Cardiac fibroblast (primary cell): ENCODE results near the gene ARHGAP31.

Experiments used
- DNase-seq, 2 donors: peaks; one replicate each; pipeline versions ENCODE4 v3.0.0 to v3.0.0-alpha.2; 2010; ENCODE audit warnings: low read depth in 2 of 2
- H3K4me3 ChIP-seq, 2 donors: replicated peaks in 1 of 2; 1 replicate in 1 of 2; 2 replicates in 1 of 2; pipeline ENCODE4 v1.5.1; 2011; ENCODE audit warnings: low read depth in 2 of 2, low read length in 2 of 2, mild to moderate bottlenecking in 2 of 2, moderate library complexity in 1 of 2
- CTCF ChIP-seq: IDR thresholded peaks from one replicate; pipeline ENCODE4 v1.5.1; 2011; ENCODE audit warnings: low read depth, mild to moderate bottlenecking, low read length, inconsistent platforms

The ARHGAP31 gene

DNA sequence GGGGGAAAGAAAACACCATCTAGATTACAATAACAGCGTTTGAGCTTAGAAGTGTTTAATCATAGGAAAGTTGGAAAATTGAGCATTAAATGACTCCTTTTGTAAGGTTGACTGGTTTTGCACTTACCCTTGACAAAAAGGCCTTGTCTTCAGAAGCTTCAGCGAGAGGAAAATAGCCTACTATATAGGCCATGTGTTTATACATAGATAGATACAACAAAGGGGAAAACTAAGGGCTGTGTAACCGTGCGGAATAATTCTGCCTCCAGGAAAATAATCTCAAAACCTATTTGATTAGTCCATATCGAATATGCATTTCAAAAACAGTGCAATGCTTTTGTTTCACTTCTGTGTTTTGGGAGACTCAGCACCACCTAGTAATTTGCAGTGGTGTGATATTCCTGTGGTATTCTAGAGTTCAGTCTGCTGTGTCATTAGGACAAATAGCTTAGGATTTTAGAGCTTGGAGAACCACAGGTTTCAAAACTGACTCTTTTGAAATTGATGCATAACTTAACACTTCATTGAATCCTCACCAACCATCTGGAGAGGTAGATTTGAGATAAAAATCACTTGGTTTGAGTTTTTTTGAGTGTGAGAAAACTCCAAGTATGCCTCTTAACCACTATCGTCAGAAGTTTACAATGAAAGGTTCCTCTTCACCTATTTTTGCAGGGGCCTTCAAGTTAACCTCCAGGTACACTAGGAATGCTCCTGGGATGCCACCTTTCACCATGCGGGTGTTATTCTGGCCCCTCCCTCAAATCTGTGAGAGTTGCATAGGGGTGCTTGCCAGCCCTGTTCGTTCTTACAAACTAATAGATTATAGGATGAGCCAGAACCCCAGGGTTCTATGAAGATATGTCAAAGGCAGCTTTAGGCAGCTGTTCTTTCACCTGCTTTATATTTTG, 1.9 kb downstream of the ARHGAP31 start:
- peak overlapping the region; percentile 57 to 81 for H3K4me3 ChIP-seq
- DNase-seq = peak; percentile 27 to 47

GRCh38 chr3:119296727-119297122, 2.5 kb downstream of the ARHGAP31 start:
- no peak for DNase-seq
- peak overlapping the region in 1 of 2 donors; percentile 12 for H3K4me3 ChIP-seq
- no peak for TF ChIP-seq CTCF

More for the DNA sequence above, 1.9 kb downstream of the ARHGAP31 start:
- no peak for TF ChIP-seq CTCF

DNA sequence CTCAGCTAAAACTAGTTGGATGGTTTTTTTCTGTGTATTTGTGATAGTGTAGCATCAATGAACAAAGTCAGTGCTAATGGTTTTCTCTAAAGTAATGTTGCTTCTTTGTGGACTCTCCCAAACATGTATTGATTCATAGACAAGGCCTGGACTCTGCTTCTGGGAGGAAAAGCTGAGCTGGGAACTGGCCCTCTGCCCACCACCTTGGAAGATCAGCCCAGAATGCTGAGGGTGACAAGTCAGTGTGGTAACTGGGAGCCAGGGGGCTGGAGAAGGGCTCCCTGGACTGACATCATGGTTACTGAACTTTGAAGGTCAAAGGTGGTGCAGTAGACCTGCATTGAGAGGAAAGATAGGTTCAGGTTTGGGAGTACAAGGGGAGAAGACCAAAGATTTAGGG, 3.0 kb downstream of the ARHGAP31 start:
- H3K4me3 ChIP-seq = no peak overlapping the region
- peak; percentile 67 to 68 for DNase-seq

GRCh38 chr3:119298565-119298941, 4.4 kb downstream of the ARHGAP31 start:
- no peak for DNase-seq
- TF ChIP-seq CTCF = no peak
- no peak overlapping the region for H3K4me3 ChIP-seq

More for the DNA sequence above, 3.0 kb downstream of the ARHGAP31 start:
- TF ChIP-seq CTCF = no peak

GRCh38 chr3:119300991-119301391, 6.8 kb downstream of the ARHGAP31 start:
- no peak overlapping the region for H3K4me3 ChIP-seq
- no peak for TF ChIP-seq CTCF
- DNase-seq = no peak

GRCh38 chr3:119301662-119302061, 7.5 kb downstream of the ARHGAP31 start:
- H3K4me3 ChIP-seq = no peak overlapping the region
- TF ChIP-seq CTCF = no peak
- DNase-seq = no peak
